Esophagus muscularis mucosa (tissue), 4 donors: ENCODE data around the gene BASP1. TPM values are rescaled to one million over a fixed set of nuclear protein-coding genes. Genes with fewer than 3 reads are reported as not detected.

Experiments
- DNase-seq: peaks from one replicate; pipeline ENCODE4 v3.0.0-alpha.2; 2017; ENCODE audit errors: extremely low spot score
- H3K27ac ChIP-seq, 4 donors: fragments of 200-600 bp; sonication (generic); replicated peaks in 1 of 4; 1 replicate in 3 of 4; 2 replicates in 1 of 4; pipeline ENCODE4 v1.5.1; 2016 to 2019; ENCODE audit warnings: mild to moderate bottlenecking in 1 of 4
- H3K27me3 ChIP-seq, 4 donors: fragments of 200-600 bp; sonication (generic); one replicate each; pipeline versions ENCODE4 v1.5.1 to v1.6.0; 2016 to 2019
- H3K36me3 ChIP-seq, 4 donors: fragments of 200-600 bp; sonication (generic); one replicate each; pipeline ENCODE4 v1.5.1; 2016 to 2019
- H3K4me1 ChIP-seq, 4 donors: fragments of 200-600 bp; sonication (generic); one replicate each; pipeline ENCODE4 v1.5.1; 2016 to 2019
- H3K4me3 ChIP-seq, 4 donors: fragments of 200-600 bp; sonication (generic); 1 replicate in 2 of 4; 2 replicates in 2 of 4; pipeline ENCODE4 v1.5.1; 2016 to 2019; ENCODE audit warnings: mild to moderate bottlenecking in 4 of 4, moderate library complexity in 1 of 4
- H3K9me3 ChIP-seq, 4 donors: fragments of 200-600 bp; sonication (generic); 1 replicate in 3 of 4; 2 replicates in 1 of 4; pipeline ENCODE4 v1.5.1; 2016 to 2019
- EP300 ChIP-seq: sonication (generic); formaldehyde crosslinking; IDR thresholded peaks from one replicate; pipeline ENCODE4 v1.6.1; 2017; ENCODE audit warnings: antibody characterized with exemption
- POLR2A ChIP-seq: fragments of 450-650 bp; IDR thresholded peaks from one replicate; pipeline ENCODE4 v1.6.1; 2017; ENCODE audit warnings: antibody characterized with exemption, moderate library complexity, mild to moderate bottlenecking, low read depth
- POLR2AphosphoS5 ChIP-seq, 2 donors: sonication (generic); formaldehyde crosslinking; IDR thresholded peaks; one replicate each; pipeline ENCODE4 v1.6.1; 2017; ENCODE audit warnings: antibody characterized with exemption in 2 of 2
- WGBS: methylation state at CpG from one replicate; pipeline ENCODE4 v1.1.5; 2018; 5-methylcytosine and 5-hydroxymethylcytosine counted together
- intact Hi-C: fragments of 100-400 bp; cut with DNase I; formaldehyde crosslinking; loops from one replicate; pipeline ENCODE4 v1.15.1; 2023
- total RNA-seq, 4 donors: library from RNA; depleted of rRNA; stranded (reverse); fragments of >200 nt; gene quantifications; one replicate each; pipeline versions ENCODE4 v1.1.0 to v1.2.1, GENCODE V29; 2016
- TF ChIP-seq, protein P1 (sequence below), 3 experiments: fragments of 200-600 bp in 2 of 3; fragments of 450-650 bp in 1 of 3; sonication (generic) in 2 of 3; IDR thresholded peaks; one replicate each; pipeline ENCODE4 v1.5.1; 2017 to 2019; ENCODE audit warnings: antibody characterized with exemption in 3 of 3, mild to moderate bottlenecking in 2 of 3, moderate library complexity in 1 of 3

BASP1 gene
- total RNA-seq, 4 donors from 2014 or later, result 5.4 to 19.7 (median 6.6) TPM

DNA sequence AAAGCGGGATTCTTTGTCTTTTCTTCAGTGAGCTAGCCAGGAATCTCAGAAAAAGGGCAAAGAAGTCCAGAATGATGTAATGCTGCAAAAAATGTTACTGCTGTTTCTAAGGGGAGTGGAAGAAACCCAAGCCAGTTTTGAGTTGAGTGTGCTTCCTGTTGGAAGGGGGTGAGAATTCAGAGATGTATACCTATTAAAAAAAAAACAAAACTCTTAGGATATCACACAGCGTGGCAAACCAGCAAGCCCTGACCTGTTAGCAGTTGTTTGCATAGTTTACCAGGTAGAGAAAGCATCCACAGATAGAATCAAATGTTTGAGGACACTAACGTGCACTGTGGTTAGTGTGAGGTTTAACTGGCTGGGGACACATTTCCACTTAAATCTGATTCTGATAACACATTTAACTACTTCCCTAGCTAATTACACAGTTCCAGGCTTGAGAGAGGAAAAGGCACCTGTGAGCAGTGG, 11.4 kb downstream of the BASP1 start:
- Histone ChIP-seq H3K9me3 (no peaks in the 10 kb centered on the region), H3K27me3 (peaks cover 0 to 33% (median 0%) of the 10 kb centered on the region in 4 donors), H3K4me3 (no peak overlapping the region), H3K4me1 (no peaks in the 10 kb centered on the region), H3K36me3 (no peaks in the 10 kb centered on the region), H3K27ac (no peak overlapping the region)
- WGBS, result 62% methylated on average over 3 of the region's 3 CpGs
- intact Hi-C loops, result no loop called here
- DNase-seq, result no peak
- TF ChIP-seq EP300 (no peak), POLR2AphosphoS5 (IDR thresholded peaks at IDR 0.05) (no peak), POLR2A (no peak)
- TF ChIP-seq, protein P1, sequence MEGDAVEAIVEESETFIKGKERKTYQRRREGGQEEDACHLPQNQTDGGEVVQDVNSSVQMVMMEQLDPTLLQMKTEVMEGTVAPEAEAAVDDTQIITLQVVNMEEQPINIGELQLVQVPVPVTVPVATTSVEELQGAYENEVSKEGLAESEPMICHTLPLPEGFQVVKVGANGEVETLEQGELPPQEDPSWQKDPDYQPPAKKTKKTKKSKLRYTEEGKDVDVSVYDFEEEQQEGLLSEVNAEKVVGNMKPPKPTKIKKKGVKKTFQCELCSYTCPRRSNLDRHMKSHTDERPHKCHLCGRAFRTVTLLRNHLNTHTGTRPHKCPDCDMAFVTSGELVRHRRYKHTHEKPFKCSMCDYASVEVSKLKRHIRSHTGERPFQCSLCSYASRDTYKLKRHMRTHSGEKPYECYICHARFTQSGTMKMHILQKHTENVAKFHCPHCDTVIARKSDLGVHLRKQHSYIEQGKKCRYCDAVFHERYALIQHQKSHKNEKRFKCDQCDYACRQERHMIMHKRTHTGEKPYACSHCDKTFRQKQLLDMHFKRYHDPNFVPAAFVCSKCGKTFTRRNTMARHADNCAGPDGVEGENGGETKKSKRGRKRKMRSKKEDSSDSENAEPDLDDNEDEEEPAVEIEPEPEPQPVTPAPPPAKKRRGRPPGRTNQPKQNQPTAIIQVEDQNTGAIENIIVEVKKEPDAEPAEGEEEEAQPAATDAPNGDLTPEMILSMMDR (IDR thresholded peaks at IDR 0.05), result no peak

DNA sequence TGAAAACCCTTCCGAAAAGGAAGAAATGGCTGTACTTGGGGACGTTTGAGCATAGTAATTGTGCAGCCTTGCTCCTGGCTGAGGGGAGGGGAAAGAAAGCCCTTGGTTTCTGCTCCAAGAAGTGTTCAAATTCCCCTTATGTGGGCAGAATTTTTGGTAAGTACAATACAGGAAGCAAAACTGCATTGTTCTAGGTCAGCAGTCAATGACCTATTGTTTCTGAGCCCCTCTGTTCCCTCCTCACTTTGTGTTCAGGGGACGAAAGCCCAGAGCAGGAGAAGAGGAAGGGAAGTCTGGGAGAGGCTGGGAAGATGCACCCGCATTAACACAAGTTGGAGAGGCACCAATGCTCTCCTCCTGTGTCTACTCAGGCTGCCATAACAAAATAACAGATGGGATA, 11.9 kb downstream of the BASP1 start:
- intact Hi-C loops, result no loop called here
- H3K4me1 ChIP-seq, result no peaks in the 10 kb centered on the region
- TF ChIP-seq EP300, result no peak
- TF ChIP-seq POLR2A, result no peak
- TF ChIP-seq, protein P1 (IDR thresholded peaks at IDR 0.05), result no peak
- no peak for TF ChIP-seq POLR2AphosphoS5 (IDR thresholded peaks at IDR 0.05)
- 56% methylated on average over 4 of the region's 4 CpGs for WGBS
- no peaks in the 10 kb centered on the region for H3K36me3 ChIP-seq
- no peaks in the 10 kb centered on the region for H3K9me3 ChIP-seq
- no peak for DNase-seq
- H3K27ac ChIP-seq, result no peak overlapping the region
- no peak overlapping the region for H3K4me3 ChIP-seq
- peaks cover 0 to 29% (median 0%) of the 10 kb centered on the region in 4 donors for H3K27me3 ChIP-seq

DNA sequence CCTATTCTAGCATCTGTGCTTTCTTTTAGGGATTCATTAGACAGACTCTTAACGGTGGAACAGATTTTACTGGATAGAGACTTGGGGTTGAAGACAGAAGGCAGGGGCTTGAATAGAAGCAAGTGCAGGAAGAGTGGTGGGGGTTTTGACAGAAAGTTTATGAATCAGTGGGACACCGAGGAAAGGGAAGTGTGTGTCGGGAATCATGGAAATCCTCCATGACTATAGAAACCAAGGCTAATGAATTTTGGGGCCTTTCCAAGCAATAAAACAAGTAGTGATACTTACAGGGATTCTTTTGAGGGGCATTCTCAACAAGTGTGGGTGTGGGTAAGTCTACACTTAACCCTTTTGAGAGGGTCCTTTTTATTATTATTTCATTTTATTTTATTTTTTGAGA, 12.8 kb downstream of the BASP1 start:
- Histone ChIP-seq H3K27me3 (peaks cover 0 to 21% (median 0%) of the 10 kb centered on the region in 4 donors), H3K27ac (no peak overlapping the region), H3K9me3 (no peaks in the 10 kb centered on the region), H3K4me3 (no peak overlapping the region), H3K4me1 (no peaks in the 10 kb centered on the region), H3K36me3 (no peaks in the 10 kb centered on the region)
- DNase-seq, result no peak
- intact Hi-C loops, result no loop called here
- WGBS, result 93% methylated on average over 3 of the region's 3 CpGs
- TF ChIP-seq, protein P1 (IDR thresholded peaks at IDR 0.05), result no peak
- TF ChIP-seq EP300 (no peak), POLR2AphosphoS5 (IDR thresholded peaks at IDR 0.05) (no peak), POLR2A (no peak)

DNA sequence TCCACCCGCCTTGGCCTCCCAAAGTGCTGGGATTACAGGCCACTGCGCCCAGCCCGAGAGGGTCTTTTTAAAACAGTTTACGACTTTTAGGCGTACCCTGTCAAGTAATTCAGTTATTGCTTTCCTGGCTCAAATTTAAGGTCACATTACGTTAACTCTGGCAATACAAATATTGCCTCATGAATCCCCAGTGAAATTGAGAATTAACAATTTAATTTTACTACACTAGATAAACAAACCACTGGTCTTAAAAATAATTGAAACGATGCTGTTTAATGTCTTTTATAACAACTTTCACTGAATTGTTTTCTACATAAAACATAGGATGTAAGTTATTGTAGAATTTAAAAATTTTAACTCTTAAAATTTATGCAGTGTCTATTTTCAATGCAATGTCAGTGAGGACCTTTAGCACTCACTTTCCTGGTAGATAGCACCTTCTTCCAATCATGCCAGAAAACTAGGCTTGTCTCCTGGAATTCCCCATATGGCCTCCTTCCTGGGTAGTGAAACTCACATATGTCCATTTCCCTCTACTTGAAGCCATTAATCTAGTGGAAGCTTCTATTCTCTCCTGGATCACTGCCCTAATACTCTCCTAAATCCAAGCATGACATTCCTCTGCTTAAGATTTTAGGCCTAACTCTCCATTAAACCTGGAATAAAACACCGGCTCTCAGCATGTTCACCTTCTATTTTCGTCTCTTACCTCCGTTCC, 13.5 kb downstream of the BASP1 start:
- TF ChIP-seq POLR2A (no peak), EP300 (no peak), POLR2AphosphoS5 (IDR thresholded peaks at IDR 0.05) (no peak)
- TF ChIP-seq, protein P1 (IDR thresholded peaks at IDR 0.05), result no peak
- WGBS, result 90% methylated on average over 10 of the region's 10 CpGs
- no peaks in the 10 kb centered on the region for H3K4me1 ChIP-seq
- H3K36me3 ChIP-seq, result no peaks in the 10 kb centered on the region
- DNase-seq, result no peak
- intact Hi-C loops, result no loop called here
- H3K4me3 ChIP-seq, result no peak overlapping the region
- peaks cover 0 to 15% (median 0%) of the 10 kb centered on the region in 4 donors for H3K27me3 ChIP-seq
- no peak overlapping the region for H3K27ac ChIP-seq
- no peaks in the 10 kb centered on the region for H3K9me3 ChIP-seq
